GM23248 (cell line): ENCODE results near the gene MORC4.

Experiments used
- EZH2 ChIP-seq: fragments of 200-600 bp; sonication (generic); IDR thresholded peaks from 2 replicates; pipeline ENCODE4 v1.6.1; 2018; ENCODE audit warnings: antibody characterized with exemption, mild to moderate bottlenecking; ENCODE audit not compliant: insufficient read depth, poor library complexity, severe bottlenecking
- EZH2phosphoT487 ChIP-seq: fragments of 200-600 bp; sonication (generic); IDR thresholded peaks from 2 replicates; pipeline ENCODE4 v1.6.1; 2018; ENCODE audit warnings: antibody characterized with exemption, moderate library complexity, mild to moderate bottlenecking, low read depth; ENCODE audit not compliant: insufficient read depth

DNA sequence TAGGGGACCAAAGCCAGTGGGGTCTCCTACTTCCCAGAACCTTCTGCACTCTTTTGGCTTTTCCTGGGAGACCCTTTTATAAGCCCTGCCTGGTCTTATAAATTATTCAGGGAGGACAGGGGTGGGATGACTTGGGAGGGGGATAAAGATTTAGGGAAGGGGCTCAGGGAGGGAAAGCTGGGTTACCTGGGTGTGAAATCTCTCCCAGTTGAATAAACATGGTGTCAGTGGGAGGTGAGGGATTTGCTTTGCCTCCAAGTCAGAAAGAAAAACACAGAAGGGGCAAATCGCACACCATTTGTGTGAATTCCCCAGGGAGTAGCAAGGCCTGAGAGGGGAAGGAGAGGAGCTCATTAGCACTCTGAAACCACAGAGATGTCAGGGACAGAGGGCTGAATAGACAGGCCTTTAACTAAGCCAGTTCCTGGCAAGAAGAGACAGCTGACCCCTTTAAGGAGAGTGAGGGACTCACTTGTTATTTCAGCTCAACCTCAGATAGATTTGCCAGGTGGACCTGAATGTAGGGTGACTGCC is 96.7 kb downstream of the MORC4 start, which contains the start of gene RIPPLY1:
- TF ChIP-seq EZH2phosphoT487 (no peak), EZH2 (no peak)
